GM23338 (cell line): Measurements from ENCODE around the gene SHISA4. TPM values are rescaled to one million over a fixed set of nuclear protein-coding genes. Genes with fewer than 3 reads are reported as not detected.

Source experiments
- ATAC-seq: fragments of 200-7000 bp; cut with Tn5 transposase; 3 replicates; pipeline ENCODE4 v1.9.1; 2020
- DNase-seq: peaks from one replicate; pipeline ENCODE4 v3.0.0-alpha.2; 2015; ENCODE audit warnings: low spot score
- H2AFZ ChIP-seq: fragments of 200-600 bp; sonication (generic); 2 replicates; pipeline ENCODE4 v1.8.0; 2016; ENCODE audit warnings: antibody characterized with exemption, mild to moderate bottlenecking, moderate library complexity
- H3F3A ChIP-seq: fragments of 200-600 bp; sonication (generic); replicated peaks from 2 replicates; pipeline ENCODE4 v1.8.0; 2017; ENCODE audit warnings: antibody characterized with exemption, mixed run types, low read depth
- H3K27ac ChIP-seq: fragments of 200-600 bp; sonication (generic); 2 replicates; pipeline ENCODE4 v1.6.1; 2016; ENCODE audit warnings: low read depth
- H3K27me3 ChIP-seq: fragments of 200-600 bp; sonication (generic); 2 replicates; pipeline ENCODE4 v1.8.0; 2016; ENCODE audit warnings: mild to moderate bottlenecking, mixed run types, moderate library complexity; ENCODE audit not compliant: insufficient read depth
- H3K36me3 ChIP-seq: fragments of 200-600 bp; sonication (generic); 2 replicates; pipeline ENCODE4 v1.8.0; 2016; ENCODE audit warnings: mild to moderate bottlenecking; ENCODE audit not compliant: insufficient read depth
- H3K4me1 ChIP-seq: fragments of 200-600 bp; sonication (generic); 2 replicates; pipeline ENCODE4 v1.8.0; 2016; ENCODE audit warnings: mild to moderate bottlenecking, moderate library complexity; ENCODE audit not compliant: insufficient read depth
- H3K4me2 ChIP-seq: fragments of 200-600 bp; sonication (generic); 2 replicates; pipeline ENCODE4 v1.7.1; 2017; ENCODE audit warnings: mixed run types
- H3K4me3 ChIP-seq: fragments of 200-600 bp; sonication (generic); 2 replicates; pipeline ENCODE4 v1.6.1; 2016; ENCODE audit warnings: mixed run types
- H3K79me2 ChIP-seq: fragments of 200-600 bp; sonication (generic); replicated peaks from 2 replicates; pipeline ENCODE4 v1.8.0; 2017; ENCODE audit warnings: mild to moderate bottlenecking; ENCODE audit not compliant: insufficient read depth
- H3K9me2 ChIP-seq: fragments of 200-600 bp; sonication (generic); 2 replicates; pipeline ENCODE4 v1.8.0; 2017; ENCODE audit not compliant: insufficient read depth
- H4K20me1 ChIP-seq: fragments of 200-600 bp; sonication (generic); replicated peaks from 2 replicates; pipeline ENCODE4 v1.8.0; 2017; ENCODE audit warnings: mild to moderate bottlenecking; ENCODE audit not compliant: insufficient read depth
- H3K27ac Mint-ChIP-seq: 2 replicates; pipeline ENCODE4 v1.8.0; 2020; ENCODE audit warnings: inconsistent platforms, mild to moderate bottlenecking, moderate library complexity, mixed read lengths
- H3K27me3 Mint-ChIP-seq: 3 replicates; pipeline ENCODE4 v1.8.0; 2022; ENCODE audit warnings: low read depth, mild to moderate bottlenecking, moderate library complexity, mixed read lengths, inconsistent platforms; ENCODE audit not compliant: insufficient read depth, poor library complexity
- H3K36me3 Mint-ChIP-seq: 3 replicates; pipeline ENCODE4 v1.8.0; 2021; ENCODE audit warnings: low read depth, mild to moderate bottlenecking, inconsistent platforms, moderate library complexity, mixed read lengths
- H3K4me1 Mint-ChIP-seq: 3 replicates; pipeline ENCODE4 v1.8.0; 2020; ENCODE audit warnings: mild to moderate bottlenecking, inconsistent platforms, mixed read lengths
- H3K4me3 Mint-ChIP-seq: 3 replicates; pipeline ENCODE4 v1.8.0; 2021; ENCODE audit warnings: moderate library complexity, mild to moderate bottlenecking, inconsistent platforms, mixed read lengths
- H3K9me3 Mint-ChIP-seq: 3 replicates; pipeline ENCODE4 v1.8.0; 2020; ENCODE audit warnings: moderate library complexity, mild to moderate bottlenecking, inconsistent platforms, mixed read lengths
- CREB1 ChIP-seq: fragments of 250-450 bp; sonication (Bioruptor Pico); IDR thresholded peaks from 2 replicates; pipeline ENCODE4 v1.5.0; 2020; ENCODE audit warnings: low read depth, mild to moderate bottlenecking, moderate library complexity
- CTCF ChIP-seq, 2 experiments: fragments of 200-600 bp in 1 of 2; sonication (generic) in 1 of 2; conservative IDR thresholded peaks; 2 replicates each; pipeline versions ENCODE4 v1.5.1 to v1.6.1; 2016 to 2017; ENCODE audit warnings: antibody characterized with exemption in 2 of 2, low read depth in 2 of 2, mild to moderate bottlenecking in 2 of 2, moderate library complexity in 1 of 2
- EZH2 ChIP-seq: fragments of 200-600 bp; sonication (generic); IDR thresholded peaks from one replicate; pipeline ENCODE4 v1.8.0; 2017; ENCODE audit warnings: antibody characterized with exemption, mild to moderate bottlenecking, low read depth; ENCODE audit not compliant: unreplicated experiment
- EZH2phosphoT487 ChIP-seq: fragments of 200-600 bp; sonication (generic); IDR thresholded peaks from one replicate; pipeline ENCODE4 v1.8.1; 2018; ENCODE audit warnings: antibody characterized with exemption; ENCODE audit not compliant: unreplicated experiment
- JUNB ChIP-seq: IDR thresholded peaks from one replicate; pipeline ENCODE4 v1.6.1; 2016; ENCODE audit warnings: antibody characterized with exemption; ENCODE audit not compliant: unreplicated experiment
- NANOG ChIP-seq: IDR thresholded peaks from 2 replicates; pipeline ENCODE4 v1.6.1; 2016; ENCODE audit warnings: antibody characterized with exemption, borderline replicate concordance
- POLR2AphosphoS5 ChIP-seq: IDR thresholded peaks from 2 replicates; pipeline ENCODE4 v1.6.1; 2016; ENCODE audit warnings: antibody characterized with exemption, low read depth
- REST ChIP-seq: IDR thresholded peaks from one replicate; pipeline ENCODE4 v1.6.1; 2018; ENCODE audit warnings: antibody characterized with exemption; ENCODE audit not compliant: unreplicated experiment
- STAT1 ChIP-seq: IDR thresholded peaks from one replicate; pipeline ENCODE4 v1.6.1; 2016; ENCODE audit warnings: antibody characterized with exemption; ENCODE audit not compliant: unreplicated experiment
- ZNF114 ChIP-seq: fragments of 250-450 bp; sonication (Bioruptor Pico); IDR thresholded peaks from 2 replicates; pipeline ENCODE4 v1.5.0; 2020; ENCODE audit warnings: mild to moderate bottlenecking, moderate library complexity
- ZNF331 ChIP-seq: fragments of 250-450 bp; sonication (Bioruptor Pico); IDR thresholded peaks from 2 replicates; pipeline ENCODE4 v1.5.0; 2020; ENCODE audit warnings: low read depth, mild to moderate bottlenecking, moderate library complexity
- polyA plus RNA-seq: library from polyadenylated mRNA; unstranded; fragments of >200 nt; fragmentation: Nextera tagmentation; extraction: Ambion mirVana; gene quantifications from 2 replicates; pipeline ENCODE4 v1.2.1, GENCODE V29; 2016
- total RNA-seq: library from RNA; depleted of rRNA; stranded (reverse); fragments of >200 nt; shearing (Covaris generic); gene quantifications from 2 replicates; pipeline ENCODE4 v1.2.3, GENCODE V29; 2014
- TF ChIP-seq, protein P1 (sequence below): IDR thresholded peaks from 2 replicates; pipeline ENCODE4 v1.6.1; 2016; ENCODE audit warnings: antibody characterized with exemption
- TF ChIP-seq, protein P2 (sequence below): fragments of 250-450 bp; sonication (Bioruptor Pico); IDR thresholded peaks from 2 replicates; pipeline ENCODE4 v1.5.0; 2020; ENCODE audit warnings: mild to moderate bottlenecking, moderate library complexity

Gene SHISA4
- total and polyA plus RNA-seq, 2 experiments from 2014 or later, result 8.0 to 9.2 TPM

DNA sequence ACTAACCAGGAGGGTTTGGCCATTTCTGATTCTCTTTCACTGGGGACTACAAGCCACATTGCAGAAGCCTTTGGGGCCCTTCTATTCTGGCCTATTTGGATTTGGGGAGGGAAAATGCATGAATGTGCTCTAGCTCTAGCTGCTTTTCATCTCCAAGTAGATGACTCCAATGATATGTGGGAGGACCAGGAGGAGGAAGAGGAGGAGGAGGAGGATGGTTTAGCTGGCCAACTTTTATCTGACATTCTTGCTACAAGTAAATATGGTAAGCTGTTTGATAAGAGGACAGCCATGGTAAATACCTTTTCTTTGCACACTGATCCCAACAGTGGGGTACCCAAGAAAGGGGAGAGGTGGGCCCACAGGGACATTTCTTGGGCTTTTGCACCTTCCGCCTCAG, 14.0 kb upstream of the SHISA4 start:
- Mint-ChIP-seq H3K4me1 (peaks cover 4% of the 10 kb centered on the region; the same call in 2 of the 3 replicates), H3K27ac (no peak overlapping the region; the same call in 1 of the 2 replicates), H3K9me3 (no peaks in the 10 kb centered on the region), H3K4me3 (no peak overlapping the region), H3K27me3 (peaks cover 9% of the 10 kb centered on the region), H3K36me3 (peaks cover 75% of the 10 kb centered on the region)
- DNase-seq (no peak), ATAC-seq (no peak)
- TF ChIP-seq ZNF331 (CRISPR knock-in tag) (no peak), CREB1 (CRISPR knock-in tag) (no peak), REST (no peak), NANOG (no peak), CTCF (conservative IDR thresholded peaks at IDR 0.05; ENCODE audit: low read depth in 2 of 2) (no peak), EZH2 (no peak), POLR2AphosphoS5 (no peak), STAT1 (no peak), JUNB (no peak), ZNF114 (no peak), EZH2phosphoT487 (no peak)
- TF ChIP-seq, protein P1, sequence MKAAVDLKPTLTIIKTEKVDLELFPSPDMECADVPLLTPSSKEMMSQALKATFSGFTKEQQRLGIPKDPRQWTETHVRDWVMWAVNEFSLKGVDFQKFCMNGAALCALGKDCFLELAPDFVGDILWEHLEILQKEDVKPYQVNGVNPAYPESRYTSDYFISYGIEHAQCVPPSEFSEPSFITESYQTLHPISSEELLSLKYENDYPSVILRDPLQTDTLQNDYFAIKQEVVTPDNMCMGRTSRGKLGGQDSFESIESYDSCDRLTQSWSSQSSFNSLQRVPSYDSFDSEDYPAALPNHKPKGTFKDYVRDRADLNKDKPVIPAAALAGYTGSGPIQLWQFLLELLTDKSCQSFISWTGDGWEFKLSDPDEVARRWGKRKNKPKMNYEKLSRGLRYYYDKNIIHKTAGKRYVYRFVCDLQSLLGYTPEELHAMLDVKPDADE, result no peak
- TF ChIP-seq, protein P2, sequence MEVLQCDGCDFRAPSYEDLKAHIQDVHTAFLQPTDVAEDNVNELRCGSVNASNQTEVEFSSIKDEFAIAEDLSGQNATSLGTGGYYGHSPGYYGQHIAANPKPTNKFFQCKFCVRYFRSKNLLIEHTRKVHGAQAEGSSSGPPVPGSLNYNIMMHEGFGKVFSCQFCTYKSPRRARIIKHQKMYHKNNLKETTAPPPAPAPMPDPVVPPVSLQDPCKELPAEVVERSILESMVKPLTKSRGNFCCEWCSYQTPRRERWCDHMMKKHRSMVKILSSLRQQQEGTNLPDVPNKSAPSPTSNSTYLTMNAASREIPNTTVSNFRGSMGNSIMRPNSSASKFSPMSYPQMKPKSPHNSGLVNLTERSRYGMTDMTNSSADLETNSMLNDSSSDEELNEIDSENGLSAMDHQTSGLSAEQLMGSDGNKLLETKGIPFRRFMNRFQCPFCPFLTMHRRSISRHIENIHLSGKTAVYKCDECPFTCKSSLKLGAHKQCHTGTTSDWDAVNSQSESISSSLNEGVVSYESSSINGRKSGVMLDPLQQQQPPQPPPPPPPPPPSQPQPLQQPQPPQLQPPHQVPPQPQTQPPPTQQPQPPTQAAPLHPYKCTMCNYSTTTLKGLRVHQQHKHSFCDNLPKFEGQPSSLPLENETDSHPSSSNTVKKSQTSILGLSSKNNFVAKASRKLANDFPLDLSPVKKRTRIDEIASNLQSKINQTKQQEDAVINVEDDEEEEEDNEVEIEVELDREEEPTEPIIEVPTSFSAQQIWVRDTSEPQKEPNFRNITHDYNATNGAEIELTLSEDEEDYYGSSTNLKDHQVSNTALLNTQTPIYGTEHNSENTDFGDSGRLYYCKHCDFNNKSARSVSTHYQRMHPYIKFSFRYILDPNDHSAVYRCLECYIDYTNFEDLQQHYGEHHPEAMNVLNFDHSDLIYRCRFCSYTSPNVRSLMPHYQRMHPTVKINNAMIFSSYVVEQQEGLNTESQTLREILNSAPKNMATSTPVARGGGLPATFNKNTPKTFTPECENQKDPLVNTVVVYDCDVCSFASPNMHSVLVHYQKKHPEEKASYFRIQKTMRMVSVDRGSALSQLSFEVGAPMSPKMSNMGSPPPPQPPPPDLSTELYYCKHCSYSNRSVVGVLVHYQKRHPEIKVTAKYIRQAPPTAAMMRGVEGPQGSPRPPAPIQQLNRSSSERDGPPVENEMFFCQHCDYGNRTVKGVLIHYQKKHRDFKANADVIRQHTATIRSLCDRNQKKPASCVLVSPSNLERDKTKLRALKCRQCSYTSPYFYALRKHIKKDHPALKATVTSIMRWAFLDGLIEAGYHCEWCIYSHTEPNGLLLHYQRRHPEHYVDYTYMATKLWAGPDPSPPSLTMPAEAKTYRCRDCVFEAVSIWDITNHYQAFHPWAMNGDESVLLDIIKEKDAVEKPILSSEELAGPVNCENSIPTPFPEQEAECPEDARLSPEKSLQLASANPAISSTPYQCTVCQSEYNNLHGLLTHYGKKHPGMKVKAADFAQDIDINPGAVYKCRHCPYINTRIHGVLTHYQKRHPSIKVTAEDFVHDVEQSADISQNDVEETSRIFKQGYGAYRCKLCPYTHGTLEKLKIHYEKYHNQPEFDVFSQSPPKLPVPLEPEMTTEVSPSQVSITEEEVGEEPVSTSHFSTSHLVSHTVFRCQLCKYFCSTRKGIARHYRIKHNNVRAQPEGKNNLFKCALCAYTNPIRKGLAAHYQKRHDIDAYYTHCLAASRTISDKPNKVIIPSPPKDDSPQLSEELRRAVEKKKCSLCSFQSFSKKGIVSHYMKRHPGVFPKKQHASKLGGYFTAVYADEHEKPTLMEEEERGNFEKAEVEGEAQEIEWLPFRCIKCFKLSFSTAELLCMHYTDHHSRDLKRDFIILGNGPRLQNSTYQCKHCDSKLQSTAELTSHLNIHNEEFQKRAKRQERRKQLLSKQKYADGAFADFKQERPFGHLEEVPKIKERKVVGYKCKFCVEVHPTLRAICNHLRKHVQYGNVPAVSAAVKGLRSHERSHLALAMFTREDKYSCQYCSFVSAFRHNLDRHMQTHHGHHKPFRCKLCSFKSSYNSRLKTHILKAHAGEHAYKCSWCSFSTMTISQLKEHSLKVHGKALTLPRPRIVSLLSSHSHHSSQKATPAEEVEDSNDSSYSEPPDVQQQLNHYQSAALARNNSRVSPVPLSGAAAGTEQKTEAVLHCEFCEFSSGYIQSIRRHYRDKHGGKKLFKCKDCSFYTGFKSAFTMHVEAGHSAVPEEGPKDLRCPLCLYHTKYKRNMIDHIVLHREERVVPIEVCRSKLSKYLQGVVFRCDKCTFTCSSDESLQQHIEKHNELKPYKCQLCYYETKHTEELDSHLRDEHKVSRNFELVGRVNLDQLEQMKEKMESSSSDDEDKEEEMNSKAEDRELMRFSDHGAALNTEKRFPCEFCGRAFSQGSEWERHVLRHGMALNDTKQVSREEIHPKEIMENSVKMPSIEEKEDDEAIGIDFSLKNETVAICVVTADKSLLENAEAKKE (CRISPR knock-in tag), result no peak
- Histone ChIP-seq H3K9me2 (no peaks in the 10 kb centered on the region), H3K27me3 (no peaks in the 10 kb centered on the region), H3F3A (peaks cover 13% of the 10 kb centered on the region; the same call in 1 of the 2 replicates), H3K4me2 (no peak overlapping the region), H2AFZ (no peak overlapping the region), H3K4me3 (no peak overlapping the region), H3K36me3 (peaks cover 44% of the 10 kb centered on the region), H3K27ac (no peak overlapping the region), H3K79me2 (no peaks in the 10 kb centered on the region), H4K20me1 (no peaks in the 10 kb centered on the region; the same call in none of the 2 replicates), H3K4me1 (no peaks in the 10 kb centered on the region)
